ENCODE data around the gene PHLDB2. TPM values are rescaled to one million over a fixed set of nuclear protein-coding genes. Genes with fewer than 3 reads are reported as not detected.

PHLDB2 gene
- total RNA-seq, 1 donor from 2014 or later = 170 TPM

GRCh38 chr3:111993038-111993437 is 134.0 kb downstream of the PHLDB2 start:
- peaks cover 3% of the 10 kb centered on the region for H3K79me2 ChIP-seq (ENCODE audit: insufficient read depth, low read length)
- no peak overlapping the region for H3K4me2 ChIP-seq (ENCODE audit: low read length)
- FAIRE-seq (no peak), DNase-seq (ENCODE audit: low read depth) (no peak)
- no peaks in the 10 kb centered on the region for H3K4me1 ChIP-seq (ENCODE audit: insufficient read depth, low read length)
- H3K9me3 ChIP-seq (ENCODE audit: insufficient read depth, low read depth, low read length) = no peaks in the 10 kb centered on the region
- Mint-ChIP-seq H3K27ac (ENCODE audit: unreplicated experiment) (no peak overlapping the region), H3K4me3 (ENCODE audit: unreplicated experiment) (no peak overlapping the region), H3K27me3 (ENCODE audit: low read depth, unreplicated experiment) (no peaks in the 10 kb centered on the region), H3K9me3 (ENCODE audit: unreplicated experiment) (no peaks in the 10 kb centered on the region), H3K4me1 (ENCODE audit: low read depth, unreplicated experiment) (no peaks in the 10 kb centered on the region), H3K36me3 (ENCODE audit: low read depth, unreplicated experiment) (peaks cover 4% of the 10 kb centered on the region)
- H3K4me3 ChIP-seq (ENCODE audit: insufficient read depth, low read depth, low read length) = no peak overlapping the region
- H4K20me1 ChIP-seq (ENCODE audit: insufficient read depth, low read length) = peaks cover 7% of the 10 kb centered on the region
- peaks cover 16% of the 10 kb centered on the region for H3K36me3 ChIP-seq (ENCODE audit: insufficient read depth, low read length)
- H3K27me3 ChIP-seq (ENCODE audit: insufficient read depth, low read length) = no peaks in the 10 kb centered on the region
- TF ChIP-seq EZH2 (IDR thresholded peaks at IDR 0.05; ENCODE audit: insufficient read depth, low read length) = no peak
- TF ChIP-seq CTCF (IDR thresholded peaks at IDR 0.05; ENCODE audit: insufficient read depth, low read depth, low read length) = no peak
- H3K9ac ChIP-seq (ENCODE audit: low read length) = no peak overlapping the region
- H3K27ac ChIP-seq (ENCODE audit: low read depth, low read length) = no peak overlapping the region
- H2AFZ ChIP-seq (ENCODE audit: low read depth, low read length) = no peak overlapping the region

GRCh38 chr3:111998636-111999483 is 139.8 kb downstream of the PHLDB2 start, which contains the start of gene TAGLN3:
Gene TAGLN3, plus strand, starts transcription at chr3:111998922. Its CDS starts 501 bp downstream, at chr3:111999423.
- FAIRE-seq = no peak
- peak within 1 kb of the TSS; percentile 52 for H3K27ac ChIP-seq (ENCODE audit: low read depth, low read length)

More at GRCh38 chr3:111998636-111999483, 139.8 kb downstream of the PHLDB2 start, which contains the start of gene TAGLN3:
- Histone ChIP-seq H3K4me3 (ENCODE audit: insufficient read depth, low read depth, low read length) (peak within 1 kb of the TSS; percentile 88), H2AFZ (ENCODE audit: low read depth, low read length) (peak within 1 kb of the TSS; percentile 97), H3K27me3 (ENCODE audit: insufficient read depth, low read length) (no peaks in the 10 kb centered on the region), H4K20me1 (ENCODE audit: insufficient read depth, low read length) (no peaks in the 10 kb centered on the region), H3K9me3 (ENCODE audit: insufficient read depth, low read depth, low read length) (no peaks in the 10 kb centered on the region), H3K36me3 (ENCODE audit: insufficient read depth, low read length) (peaks cover 4% of the 10 kb centered on the region), H3K79me2 (ENCODE audit: insufficient read depth, low read length) (peaks cover 32% of the 10 kb centered on the region), H3K4me1 (ENCODE audit: insufficient read depth, low read length) (peaks cover 36% of the 10 kb centered on the region), H3K9ac (ENCODE audit: low read length) (peak within 1 kb of the TSS; percentile 82), H3K4me2 (ENCODE audit: low read length) (peak within 1 kb of the TSS; percentile 99)
- Mint-ChIP-seq H3K27me3 (ENCODE audit: low read depth, unreplicated experiment) (no peaks in the 10 kb centered on the region), H3K4me1 (ENCODE audit: low read depth, unreplicated experiment) (peaks cover 40% of the 10 kb centered on the region), H3K9me3 (ENCODE audit: unreplicated experiment) (no peaks in the 10 kb centered on the region), H3K36me3 (ENCODE audit: low read depth, unreplicated experiment) (no peaks in the 10 kb centered on the region), H3K4me3 (ENCODE audit: unreplicated experiment) (peak within 1 kb of the TSS; percentile 88), H3K27ac (ENCODE audit: unreplicated experiment) (peak within 1 kb of the TSS; percentile 64)
- TF ChIP-seq CTCF (IDR thresholded peaks at IDR 0.05; ENCODE audit: insufficient read depth, low read depth, low read length) (no peak), EZH2 (IDR thresholded peaks at IDR 0.05; ENCODE audit: insufficient read depth, low read length) (no peak)
- peak; percentile 39 for DNase-seq (ENCODE audit: low read depth)
